Hepatocyte (in vitro differentiated cells): ENCODE data around the gene TMEM63B.

Experiments used
- EZH2phosphoT487 ChIP-seq: fragments of 200-600 bp; sonication (generic); IDR thresholded peaks from one replicate; pipeline ENCODE4 v1.6.1; 2018; ENCODE audit warnings: antibody characterized with exemption, mild to moderate bottlenecking, low read depth, moderate library complexity; ENCODE audit not compliant: unreplicated experiment, severe bottlenecking
- TF ChIP-seq, protein P1 (sequence below): fragments of 200-600 bp; sonication (generic); IDR thresholded peaks from 2 replicates; pipeline ENCODE4 v1.5.1; 2016; ENCODE audit warnings: antibody characterized with exemption, mild to moderate bottlenecking; ENCODE audit not compliant: poor library complexity

DNA sequence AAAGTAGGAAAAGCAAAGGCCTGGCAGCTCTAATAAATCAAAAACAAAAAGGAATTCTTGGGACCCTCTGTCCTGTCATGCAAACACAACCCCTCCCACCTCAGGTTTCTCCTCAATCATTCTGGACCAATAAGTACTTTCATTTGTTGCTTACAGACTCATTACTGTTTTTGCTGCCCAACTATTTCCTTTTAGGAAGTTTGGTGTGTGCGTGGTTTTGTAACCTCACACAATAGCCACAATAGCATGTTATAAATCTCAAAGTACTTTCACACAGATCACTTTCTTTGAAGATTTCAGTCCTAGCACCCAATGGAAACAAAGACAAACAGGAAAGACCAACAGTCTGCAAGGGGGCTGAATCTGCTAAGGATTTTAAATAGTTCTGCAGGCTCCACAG lies 4.6 kb upstream of the TMEM63B start:
- no peak for TF ChIP-seq EZH2phosphoT487
- TF ChIP-seq, protein P1, sequence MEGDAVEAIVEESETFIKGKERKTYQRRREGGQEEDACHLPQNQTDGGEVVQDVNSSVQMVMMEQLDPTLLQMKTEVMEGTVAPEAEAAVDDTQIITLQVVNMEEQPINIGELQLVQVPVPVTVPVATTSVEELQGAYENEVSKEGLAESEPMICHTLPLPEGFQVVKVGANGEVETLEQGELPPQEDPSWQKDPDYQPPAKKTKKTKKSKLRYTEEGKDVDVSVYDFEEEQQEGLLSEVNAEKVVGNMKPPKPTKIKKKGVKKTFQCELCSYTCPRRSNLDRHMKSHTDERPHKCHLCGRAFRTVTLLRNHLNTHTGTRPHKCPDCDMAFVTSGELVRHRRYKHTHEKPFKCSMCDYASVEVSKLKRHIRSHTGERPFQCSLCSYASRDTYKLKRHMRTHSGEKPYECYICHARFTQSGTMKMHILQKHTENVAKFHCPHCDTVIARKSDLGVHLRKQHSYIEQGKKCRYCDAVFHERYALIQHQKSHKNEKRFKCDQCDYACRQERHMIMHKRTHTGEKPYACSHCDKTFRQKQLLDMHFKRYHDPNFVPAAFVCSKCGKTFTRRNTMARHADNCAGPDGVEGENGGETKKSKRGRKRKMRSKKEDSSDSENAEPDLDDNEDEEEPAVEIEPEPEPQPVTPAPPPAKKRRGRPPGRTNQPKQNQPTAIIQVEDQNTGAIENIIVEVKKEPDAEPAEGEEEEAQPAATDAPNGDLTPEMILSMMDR = no peak
